K562 (cell line): ENCODE results near the gene TEX22. TPM values are rescaled to one million over a fixed set of nuclear protein-coding genes. Genes with fewer than 3 reads are reported as not detected.

Source experiments
- ATAC-seq: fragments of 200-7000 bp; cut with Tn5 transposase; 3 replicates; pipeline ENCODE4 v1.9.1; 2020; ENCODE audit warnings: moderate library complexity
- BruUV-seq: library from RNA; stranded (reverse); fragments of 400-500 nt; replicated peaks from 2 replicates; lab custom pipeline; 2021; lab: Mats Ljungman, UMichigan
- CTCF ChIA-PET: fragments of 300-600 bp; formaldehyde crosslinking; extraction: SDS; loops from one replicate; lab custom pipeline; 2021; ENCODE audit warnings: low intra/inter-chr PET ratio; lab: Yijun Ruan, JAX
- POLR2A ChIA-PET: fragments of 300-600, 350-650 bp; sonication (Branson Sonifier 250); formaldehyde crosslinking; extraction: SDS; loops from one replicate; lab custom pipeline; 2021; ENCODE audit warnings: antibody characterized with exemption, inconsistent platforms; lab: Yijun Ruan, JAX
- DNase-seq, 4 experiments: peaks; one replicate each; pipeline versions ENCODE4 v3.0.0 to v3.0.0-alpha.2; 2011 to 2018; ENCODE audit warnings: low spot score in 3 of 4, mixed read lengths in 3 of 4; ENCODE audit errors: extremely low read depth in 1 of 4
- FAIRE-seq: peaks from 2 replicates; lab custom pipeline; 2011; peaks lifted over from hg19 to GRCh38; lab: Jason Lieb, UNC
- H2AFZ ChIP-seq: 2 replicates; pipeline ENCODE4 v1.6.0; 2011; ENCODE audit warnings: low read depth, low read length, control low read depth, inconsistent platforms
- H3K27ac ChIP-seq: fragments of 200-600 bp; 3 replicates; pipeline ENCODE4 v1.8.0; 2011; ENCODE audit warnings: low read depth, mild to moderate bottlenecking, control low read depth, inconsistent platforms, low read length, moderate library complexity, mixed read lengths; ENCODE audit errors: extremely low read depth
- H3K27me3 ChIP-seq, 2 experiments: fragments of 300-600 bp in 1 of 2; 2 replicates in 1 of 2; 3 replicates in 1 of 2; pipeline versions ENCODE4 v1.6.0 to v1.8.0; 2011; ENCODE audit warnings: inconsistent platforms in 2 of 2, low read length in 2 of 2, mild to moderate bottlenecking in 1 of 2, mixed read lengths in 1 of 2, moderate library complexity in 1 of 2; ENCODE audit not compliant: control insufficient read depth in 2 of 2, insufficient read depth in 2 of 2
- H3K36me3 ChIP-seq: fragments of 300-600 bp; 3 replicates; pipeline ENCODE4 v1.8.0; 2011; ENCODE audit warnings: mild to moderate bottlenecking, low read length, inconsistent platforms; ENCODE audit not compliant: control insufficient read depth, insufficient read depth
- H3K4me1 ChIP-seq, 2 experiments: fragments of 200-600 bp in 1 of 2; replicated peaks in 1 of 2; 2 replicates in 1 of 2; 3 replicates in 1 of 2; pipeline versions ENCODE4 v1.5.1 to v1.8.0; 2011; ENCODE audit warnings: inconsistent platforms in 2 of 2, low read length in 2 of 2, mild to moderate bottlenecking in 1 of 2, mixed read lengths in 1 of 2, moderate library complexity in 1 of 2; ENCODE audit not compliant: control insufficient read depth in 2 of 2, insufficient read depth in 2 of 2
- H3K4me2 ChIP-seq: 2 replicates; pipeline ENCODE4 v1.6.1; 2011; ENCODE audit warnings: low read length, control low read depth, inconsistent platforms, mixed read lengths; ENCODE audit not compliant: insufficient read depth
- H3K4me3 ChIP-seq: fragments of 200-600 bp; sonication (generic), shearing (Covaris generic); 2 replicates; pipeline ENCODE4 v1.5.1; 2016; ENCODE audit warnings: control low read depth, inconsistent platforms
- H3K79me2 ChIP-seq: fragments of 200-600 bp; 3 replicates; pipeline ENCODE4 v1.8.0; 2011; ENCODE audit warnings: low read length, inconsistent platforms; ENCODE audit not compliant: control insufficient read depth, insufficient read depth
- H3K9ac ChIP-seq, 2 experiments: 2 replicates each; pipeline versions ENCODE4 v1.6.0 to v1.6.1; 2011; ENCODE audit warnings: low read depth in 2 of 2, low read length in 2 of 2, control low read depth in 1 of 2, inconsistent platforms in 1 of 2, mild to moderate bottlenecking in 1 of 2, mixed read lengths in 1 of 2; ENCODE audit not compliant: insufficient read depth in 1 of 2
- H3K9me1 ChIP-seq: one replicate; pipeline ENCODE4 v1.6.0; 2011; ENCODE audit warnings: inconsistent platforms, mild to moderate bottlenecking, low read length, moderate library complexity; ENCODE audit not compliant: control insufficient read depth, insufficient read depth
- H3K9me3 ChIP-seq: replicated peaks from 2 replicates; pipeline ENCODE4 v1.5.1; 2011; ENCODE audit warnings: low read depth, low read length, inconsistent platforms; ENCODE audit not compliant: control insufficient read depth, insufficient read depth
- H4K20me1 ChIP-seq: replicated peaks from 2 replicates; pipeline ENCODE4 v1.6.1; 2011; ENCODE audit warnings: low read length, inconsistent platforms, mixed read lengths; ENCODE audit not compliant: control insufficient read depth, insufficient read depth
- CCAR2 ChIP-seq: fragments of 200-400 bp; formaldehyde crosslinking; IDR thresholded peaks from 2 replicates; pipeline ENCODE4 v1.6.1; 2017; ENCODE audit warnings: mild to moderate bottlenecking, low read depth, low read length
- CUX1 ChIP-seq: fragments of 200-800 bp; sonication (Bioruptor generic); IDR thresholded peaks from 2 replicates; pipeline ENCODE4 v1.6.1; 2016; ENCODE audit warnings: missing genetic modification characterization, missing compliant biosample characterization
- GATAD2B ChIP-seq: fragments of 450-650 bp; IDR thresholded peaks from 2 replicates; pipeline ENCODE4 v1.6.1; 2017; ENCODE audit warnings: mild to moderate bottlenecking, borderline replicate concordance
- HLTF ChIP-seq: fragments of 450-650 bp; IDR thresholded peaks from 2 replicates; pipeline ENCODE4 v1.6.1; 2016
- KAT8 ChIP-seq: fragments of 450-650 bp; IDR thresholded peaks from 2 replicates; pipeline ENCODE4 v1.6.1; 2016; ENCODE audit warnings: low read depth, mild to moderate bottlenecking
- MAFG ChIP-seq: fragments of 450-650 bp; conservative IDR thresholded peaks from 2 replicates; pipeline ENCODE4 v1.6.1; 2016; ENCODE audit warnings: missing genetic modification characterization, missing compliant biosample characterization
- NCOA2 ChIP-seq, 2 experiments: fragments of 450-650 bp; IDR thresholded peaks; 2 replicates each; pipeline ENCODE4 v1.6.1; 2018; ENCODE audit warnings: mild to moderate bottlenecking in 2 of 2, moderate library complexity in 1 of 2; ENCODE audit not compliant: partially characterized antibody in 2 of 2
- NR0B1 ChIP-seq: fragments of 450-650 bp; IDR thresholded peaks from one replicate; pipeline ENCODE4 v1.6.1; 2018; ENCODE audit warnings: mild to moderate bottlenecking, moderate library complexity; ENCODE audit not compliant: partially characterized antibody
- RBM25 ChIP-seq: fragments of 200-400 bp; formaldehyde crosslinking; IDR thresholded peaks from 2 replicates; pipeline ENCODE4 v1.6.1; 2018; ENCODE audit warnings: low read length, low read depth, moderate library complexity; ENCODE audit not compliant: severe bottlenecking
- SPI1 ChIP-seq: IDR thresholded peaks from 2 replicates; pipeline ENCODE4 v1.6.1; 2011; ENCODE audit warnings: low read depth, low read length, control low read depth, borderline replicate concordance
- ZBED1 ChIP-seq: IDR thresholded peaks from 2 replicates; pipeline ENCODE4 v1.6.1; 2014
- ZNF263 ChIP-seq: sonication (generic); formaldehyde crosslinking; IDR thresholded peaks from 2 replicates; pipeline ENCODE4 v1.8.0; 2022; ENCODE audit warnings: mild to moderate bottlenecking, missing genetic modification reagents, borderline replicate concordance
- WGBS: fragments of 100-300 bp; shearing (Covaris generic); methylation state at CpG from one replicate; pipeline ENCODE4 v1.1.6; 2016; ENCODE audit warnings: low coverage, mixed read lengths; ENCODE audit not compliant: insufficient coverage; ENCODE audit errors: missing lambda C conversion rate; 5-methylcytosine and 5-hydroxymethylcytosine counted together
- in situ Hi-C: fragments of 300-500 bp; cut with MboI; formaldehyde crosslinking; loops from 4 replicates; pipeline ENCODE4 v1.15.0; 2018; ENCODE audit warnings: inconsistent platforms, mixed read lengths
- intact Hi-C: fragments of 100-400 bp; cut with micrococcal nuclease; formaldehyde crosslinking; loops from 2 replicates; pipeline ENCODE4 v1.14.2; 2022
- polyA plus RNA-seq, 8 experiments: library from polyadenylated mRNA; depleted of rRNA in 4 of 8; stranded (reverse) in 5 of 8; unstranded in 3 of 8; fragments of >200 nt; fragmentation: Nextera tagmentation in 2 of 8; fragmentation: Illumina TruSeq in 1 of 8; extraction: Ambion mirVana in 2 of 8; extraction: Trizol in 1 of 8; gene quantifications; 2 replicates each; pipeline versions ENCODE4 v1.2.1 to v1.2.3, GENCODE V29; 2011 to 2014; ENCODE audit warnings: inconsistent platforms in 1 of 8, missing spikeins in 1 of 8
- total RNA-seq, 7 experiments: library from RNA; depleted of rRNA in 6 of 7; stranded (reverse); fragments of >200 nt in 6 of 7; fragmentation: Illumina TruSeq in 2 of 7; extraction: Trizol in 2 of 7; gene quantifications; 2 replicates each; pipeline versions ENCODE4 v1.2.1 to v1.2.3, GENCODE V29; 2011 to 2021; ENCODE audit warnings: low replicate concordance in 1 of 7
- TF ChIP-seq, protein P1 (sequence below): fragments of 450-650 bp; IDR thresholded peaks from 2 replicates; pipeline ENCODE4 v1.7.0; 2016; ENCODE audit warnings: borderline replicate concordance
- TF ChIP-seq, protein P2 (sequence below): fragments of 450-650 bp; formaldehyde crosslinking; conservative IDR thresholded peaks from 2 replicates; pipeline ENCODE4 v1.4.0; 2022; ENCODE audit warnings: mild to moderate bottlenecking, missing genetic modification characterization

The TEX22 gene
- total and polyA plus RNA-seq, 9 of the 15 experiments (the other 6 are each of a cell fraction or from before 2014, with no cell fraction given) = 0.04 to 1.7 (median 0.23) TPM; not detected in 2

DNA sequence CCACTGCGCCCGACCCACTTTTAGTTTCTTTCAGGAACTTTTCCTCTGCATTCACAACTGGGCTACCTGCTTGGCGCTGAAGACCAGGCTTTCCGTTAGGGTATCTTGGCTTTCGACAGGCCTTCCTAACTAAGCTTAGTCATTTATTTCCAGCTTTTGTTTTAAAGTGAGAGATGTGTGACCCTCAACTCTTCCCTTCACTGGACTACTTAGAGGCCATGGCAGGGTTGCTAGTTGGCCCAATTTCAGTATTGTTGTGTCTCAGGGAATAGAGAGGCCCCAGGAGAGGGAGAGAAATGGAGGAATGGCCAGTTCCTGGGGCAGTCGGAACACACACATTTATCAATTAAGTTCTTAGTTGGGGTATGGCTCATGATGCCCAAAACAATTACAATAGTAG lies 31.7 kb downstream of the TEX22 start:
- H3K4me3 ChIP-seq = no peak overlapping the region
- CTCF ChIA-PET = no interaction called here
- no TSS peak for BruUV-seq
- no peaks in the 10 kb centered on the region for H3K9me1 ChIP-seq
- H4K20me1 ChIP-seq = no peaks in the 10 kb centered on the region
- no peak overlapping the region for H3K4me2 ChIP-seq
- in situ Hi-C loops = no loop called here
- no peak for ATAC-seq
- POLR2A ChIA-PET = interaction anchor here (0.6 to 0.7 kb wide), 3 partner anchors 17 to 64 kb away, joined by 3 read pairs; no protein-coding TSS in a partner anchor
- H3K9ac ChIP-seq = no peak overlapping the region
- no peak for FAIRE-seq
- intact Hi-C loops = no loop called here
- H3K27ac ChIP-seq = no peak overlapping the region
- no peaks in the 10 kb centered on the region for H3K27me3 ChIP-seq
- WGBS = 100% methylated on average over 4 of the region's 6 CpGs
- H3K79me2 ChIP-seq = peaks cover 82% of the 10 kb centered on the region
- no peak overlapping the region for H2AFZ ChIP-seq
- H3K4me1 ChIP-seq = peaks cover 0 to 16% of the 10 kb centered on the region in 2 experiments; a peak in 2 of 5 replicates
- no peak for DNase-seq
- no peaks in the 10 kb centered on the region; the same call in 1 of the 2 replicates for H3K9me3 ChIP-seq
- H3K36me3 ChIP-seq = peaks cover 43% of the 10 kb centered on the region; the same call in 2 of the 3 replicates
- TF ChIP-seq CCAR2 (no peak), HLTF (no peak), ZNF263 (CRISPR knock-in tag) (no peak), MAFG (tag) (no peak), CUX1 (CRISPR knock-in tag) (no peak), SPI1 (no peak), NR0B1 (no peak), ZBED1 (no peak), GATAD2B (no peak), KAT8 (no peak), NCOA2 (IDR thresholded peaks at IDR 0.05; ENCODE audit: partially characterized antibody in 2 of 2) (no peak), RBM25 (no peak)
- TF ChIP-seq, protein P1, sequence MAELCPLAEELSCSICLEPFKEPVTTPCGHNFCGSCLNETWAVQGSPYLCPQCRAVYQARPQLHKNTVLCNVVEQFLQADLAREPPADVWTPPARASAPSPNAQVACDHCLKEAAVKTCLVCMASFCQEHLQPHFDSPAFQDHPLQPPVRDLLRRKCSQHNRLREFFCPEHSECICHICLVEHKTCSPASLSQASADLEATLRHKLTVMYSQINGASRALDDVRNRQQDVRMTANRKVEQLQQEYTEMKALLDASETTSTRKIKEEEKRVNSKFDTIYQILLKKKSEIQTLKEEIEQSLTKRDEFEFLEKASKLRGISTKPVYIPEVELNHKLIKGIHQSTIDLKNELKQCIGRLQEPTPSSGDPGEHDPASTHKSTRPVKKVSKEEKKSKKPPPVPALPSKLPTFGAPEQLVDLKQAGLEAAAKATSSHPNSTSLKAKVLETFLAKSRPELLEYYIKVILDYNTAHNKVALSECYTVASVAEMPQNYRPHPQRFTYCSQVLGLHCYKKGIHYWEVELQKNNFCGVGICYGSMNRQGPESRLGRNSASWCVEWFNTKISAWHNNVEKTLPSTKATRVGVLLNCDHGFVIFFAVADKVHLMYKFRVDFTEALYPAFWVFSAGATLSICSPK = no peak
- TF ChIP-seq, protein P2, sequence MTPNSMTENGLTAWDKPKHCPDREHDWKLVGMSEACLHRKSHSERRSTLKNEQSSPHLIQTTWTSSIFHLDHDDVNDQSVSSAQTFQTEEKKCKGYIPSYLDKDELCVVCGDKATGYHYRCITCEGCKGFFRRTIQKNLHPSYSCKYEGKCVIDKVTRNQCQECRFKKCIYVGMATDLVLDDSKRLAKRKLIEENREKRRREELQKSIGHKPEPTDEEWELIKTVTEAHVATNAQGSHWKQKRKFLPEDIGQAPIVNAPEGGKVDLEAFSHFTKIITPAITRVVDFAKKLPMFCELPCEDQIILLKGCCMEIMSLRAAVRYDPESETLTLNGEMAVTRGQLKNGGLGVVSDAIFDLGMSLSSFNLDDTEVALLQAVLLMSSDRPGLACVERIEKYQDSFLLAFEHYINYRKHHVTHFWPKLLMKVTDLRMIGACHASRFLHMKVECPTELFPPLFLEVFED (CRISPR knock-in tag) = no peak
